OCI-LY3 (cell line): ENCODE data around the gene NPY2R.

Experiments used
- H2AFZ ChIP-seq: fragments of 200-600, 300-600 bp; shearing (Covaris generic); 2 replicates; pipeline ENCODE4 v1.6.0; 2014; ENCODE audit warnings: antibody characterized with exemption, low read depth, low read length
- H3K27ac ChIP-seq: fragments of 200-600, 300-600 bp; sonication (generic); 2 replicates; pipeline ENCODE4 v1.5.1; 2014; ENCODE audit warnings: mild to moderate bottlenecking, low read length, moderate library complexity, mixed read lengths
- H3K27me3 ChIP-seq: fragments of 200-600, 300-600 bp; sonication (generic); 2 replicates; pipeline ENCODE4 v1.6.1; 2014; ENCODE audit warnings: low read depth, low read length, mixed read lengths
- H3K36me3 ChIP-seq: fragments of 200-600, 300-600 bp; sonication (generic); replicated peaks from 2 replicates; pipeline ENCODE3; 2014; ENCODE audit warnings: low read depth, low read length, mixed read lengths
- H3K4me1 ChIP-seq: fragments of 300-600, 200-600 bp; sonication (generic); 2 replicates; pipeline ENCODE4 v1.6.1; 2014; ENCODE audit warnings: low read length, mixed read lengths
- H3K4me2 ChIP-seq: fragments of 200-600, 300-600 bp; sonication (generic); 2 replicates; pipeline ENCODE4 v1.6.1; 2014; ENCODE audit warnings: low read length, mixed read lengths
- H3K4me3 ChIP-seq: fragments of 300-600, 200-600 bp; sonication (generic); 2 replicates; pipeline ENCODE4 v1.5.1; 2014; ENCODE audit warnings: antibody characterized with exemption, mild to moderate bottlenecking, low read length, moderate library complexity
- H3K79me2 ChIP-seq: fragments of 300-600, 200-600 bp; shearing (Covaris generic); 2 replicates; pipeline ENCODE4 v1.6.1; 2014; ENCODE audit warnings: mild to moderate bottlenecking, low read length, mixed read lengths
- H3K9ac ChIP-seq: fragments of 300-600, 200-600 bp; shearing (Covaris generic); 2 replicates; pipeline ENCODE4 v1.6.0; 2014; ENCODE audit warnings: mild to moderate bottlenecking, low read length, moderate library complexity
- H3K9me3 ChIP-seq: fragments of 200-600, 300-600 bp; shearing (Covaris generic); 2 replicates; pipeline ENCODE4 v1.6.1; 2014; ENCODE audit warnings: low read length, mixed read lengths; ENCODE audit not compliant: insufficient read depth
- H4K20me1 ChIP-seq: fragments of 200-600, 300-600 bp; sonication (generic); 2 replicates; pipeline ENCODE4 v1.6.1; 2016; ENCODE audit warnings: low read length, mixed read lengths; ENCODE audit not compliant: insufficient read depth
- EZH2phosphoT487 ChIP-seq: fragments of 200-600 bp; shearing (Covaris generic); IDR thresholded peaks from 2 replicates; pipeline ENCODE4 v1.6.1; 2018; ENCODE audit warnings: antibody characterized with exemption, mixed run types, low read depth
- TF ChIP-seq, protein P1 (sequence below): fragments of 200-600, 300-600 bp; sonication (generic); IDR thresholded peaks from 2 replicates; pipeline ENCODE4 v1.5.1; 2014; ENCODE audit warnings: antibody characterized with exemption, low read length, low read depth

Gene NPY2R

GRCh38 chr4:155263480-155263879 is 55.0 kb downstream of the NPY2R start:
- Histone ChIP-seq H3K79me2 (no peaks in the 10 kb centered on the region), H3K9ac (no peak overlapping the region)
- TF ChIP-seq EZH2phosphoT487 = no peak
- TF ChIP-seq, protein P1, sequence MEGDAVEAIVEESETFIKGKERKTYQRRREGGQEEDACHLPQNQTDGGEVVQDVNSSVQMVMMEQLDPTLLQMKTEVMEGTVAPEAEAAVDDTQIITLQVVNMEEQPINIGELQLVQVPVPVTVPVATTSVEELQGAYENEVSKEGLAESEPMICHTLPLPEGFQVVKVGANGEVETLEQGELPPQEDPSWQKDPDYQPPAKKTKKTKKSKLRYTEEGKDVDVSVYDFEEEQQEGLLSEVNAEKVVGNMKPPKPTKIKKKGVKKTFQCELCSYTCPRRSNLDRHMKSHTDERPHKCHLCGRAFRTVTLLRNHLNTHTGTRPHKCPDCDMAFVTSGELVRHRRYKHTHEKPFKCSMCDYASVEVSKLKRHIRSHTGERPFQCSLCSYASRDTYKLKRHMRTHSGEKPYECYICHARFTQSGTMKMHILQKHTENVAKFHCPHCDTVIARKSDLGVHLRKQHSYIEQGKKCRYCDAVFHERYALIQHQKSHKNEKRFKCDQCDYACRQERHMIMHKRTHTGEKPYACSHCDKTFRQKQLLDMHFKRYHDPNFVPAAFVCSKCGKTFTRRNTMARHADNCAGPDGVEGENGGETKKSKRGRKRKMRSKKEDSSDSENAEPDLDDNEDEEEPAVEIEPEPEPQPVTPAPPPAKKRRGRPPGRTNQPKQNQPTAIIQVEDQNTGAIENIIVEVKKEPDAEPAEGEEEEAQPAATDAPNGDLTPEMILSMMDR = no peak

GRCh38 chr4:155265113-155265512 is 56.7 kb downstream of the NPY2R start:
- Histone ChIP-seq H3K36me3 (no peaks in the 10 kb centered on the region), H3K4me2 (no peak overlapping the region), H3K4me3 (no peak overlapping the region), H3K9ac (no peak overlapping the region), H3K79me2 (no peaks in the 10 kb centered on the region), H4K20me1 (no peaks in the 10 kb centered on the region), H3K9me3 (no peaks in the 10 kb centered on the region), H3K27ac (no peak overlapping the region), H3K27me3 (no peaks in the 10 kb centered on the region), H2AFZ (no peak overlapping the region), H3K4me1 (no peaks in the 10 kb centered on the region)
- TF ChIP-seq, protein P1 = no peak
- TF ChIP-seq EZH2phosphoT487 = no peak

More at GRCh38 chr4:155263480-155263879, 55.0 kb downstream of the NPY2R start:
- Histone ChIP-seq H3K4me2 (no peak overlapping the region), H3K4me1 (no peaks in the 10 kb centered on the region), H2AFZ (no peak overlapping the region), H3K27ac (no peak overlapping the region), H4K20me1 (no peaks in the 10 kb centered on the region), H3K27me3 (no peaks in the 10 kb centered on the region), H3K4me3 (no peak overlapping the region), H3K36me3 (no peaks in the 10 kb centered on the region), H3K9me3 (no peaks in the 10 kb centered on the region)
